Measurements from ENCODE around the gene MED4.
"Not testable (repeated sequence)": the region's sequence is repeated elsewhere in the genome, so short reads cannot be mapped to it uniquely, and the experiment has no call there.

Gene MED4

GRCh38 chr13:48093588-48093987 lies 1.3 kb downstream of the MED4 start:
- FAIRE-seq = no peak

- FAIRE-seq = no peak
Observed at GRCh38 chr13:48086272-48086671, 8.6 kb downstream of the MED4 start.

GRCh38 chr13:48081739-48082138 lies 13.2 kb downstream of the MED4 start:
- no peak for FAIRE-seq

- no peak for FAIRE-seq
Observed at GRCh38 chr13:48078251-48078656, 16.6 kb downstream of the MED4 start.

- FAIRE-seq = no peak
Observed at GRCh38 chr13:48074006-48074405, 20.9 kb downstream of the MED4 start.

GRCh38 chr13:48072787-48073186 lies 22.1 kb downstream of the MED4 start:
- no peak for FAIRE-seq

- FAIRE-seq = no peak
Observed at GRCh38 chr13:48072304-48072703, 22.6 kb downstream of the MED4 start.

GRCh38 chr13:48070942-48071341 lies 24.0 kb downstream of the MED4 start:
- FAIRE-seq = no peak

GRCh38 chr13:48069573-48069972 lies 25.3 kb downstream of the MED4 start:
- FAIRE-seq = no peak

- FAIRE-seq = no peak
Observed at GRCh38 chr13:48068952-48069351, 26.0 kb downstream of the MED4 start.

GRCh38 chr13:48068036-48068435 lies 26.9 kb downstream of the MED4 start:
- no peak for FAIRE-seq

- FAIRE-seq = no peak
Observed at GRCh38 chr13:48066310-48066989, 28.5 kb downstream of the MED4 start.

- not testable (repeated sequence) for FAIRE-seq
Observed at GRCh38 chr13:48059951-48060350, 35.0 kb downstream of the MED4 start.

- FAIRE-seq = not testable (repeated sequence)
Observed at GRCh38 chr13:48058536-48058935, 36.4 kb downstream of the MED4 start.

- no peak for FAIRE-seq
Observed at GRCh38 chr13:48055712-48056111, 39.2 kb downstream of the MED4 start.

- FAIRE-seq = no peak
Observed at GRCh38 chr13:48054601-48055000, 40.3 kb downstream of the MED4 start.

- no peak for FAIRE-seq
Observed at GRCh38 chr13:48050550-48050949, 44.4 kb downstream of the MED4 start.

GRCh38 chr13:48043789-48044503 lies 51.0 kb downstream of the MED4 start:
- FAIRE-seq = peak; percentile 13

GRCh38 chr13:48042894-48043293 lies 52.0 kb downstream of the MED4 start:
- FAIRE-seq = no peak

- FAIRE-seq = no peak
Observed at GRCh38 chr13:48040896-48041295, 54.0 kb downstream of the MED4 start.

- no peak for FAIRE-seq
Observed at GRCh38 chr13:48040049-48040448, 54.9 kb downstream of the MED4 start.

GRCh38 chr13:48038761-48039160 lies 56.1 kb downstream of the MED4 start:
- no peak for FAIRE-seq

GRCh38 chr13:48037346-48038173 lies 57.3 kb downstream of the MED4 start, which contains the start of gene NUDT15:
NUDT15 (plus strand) TSS chr13:48037726; CDS start chr13:48037747, 21 bp downstream.
- no peak for FAIRE-seq

GRCh38 chr13:48029859-48030258 lies 65.0 kb downstream of the MED4 start:
- FAIRE-seq = no peak

Measured in islet of Langerhans (tissue), 1 donor.